ENCODE results near the gene EIPR1.

DNA sequence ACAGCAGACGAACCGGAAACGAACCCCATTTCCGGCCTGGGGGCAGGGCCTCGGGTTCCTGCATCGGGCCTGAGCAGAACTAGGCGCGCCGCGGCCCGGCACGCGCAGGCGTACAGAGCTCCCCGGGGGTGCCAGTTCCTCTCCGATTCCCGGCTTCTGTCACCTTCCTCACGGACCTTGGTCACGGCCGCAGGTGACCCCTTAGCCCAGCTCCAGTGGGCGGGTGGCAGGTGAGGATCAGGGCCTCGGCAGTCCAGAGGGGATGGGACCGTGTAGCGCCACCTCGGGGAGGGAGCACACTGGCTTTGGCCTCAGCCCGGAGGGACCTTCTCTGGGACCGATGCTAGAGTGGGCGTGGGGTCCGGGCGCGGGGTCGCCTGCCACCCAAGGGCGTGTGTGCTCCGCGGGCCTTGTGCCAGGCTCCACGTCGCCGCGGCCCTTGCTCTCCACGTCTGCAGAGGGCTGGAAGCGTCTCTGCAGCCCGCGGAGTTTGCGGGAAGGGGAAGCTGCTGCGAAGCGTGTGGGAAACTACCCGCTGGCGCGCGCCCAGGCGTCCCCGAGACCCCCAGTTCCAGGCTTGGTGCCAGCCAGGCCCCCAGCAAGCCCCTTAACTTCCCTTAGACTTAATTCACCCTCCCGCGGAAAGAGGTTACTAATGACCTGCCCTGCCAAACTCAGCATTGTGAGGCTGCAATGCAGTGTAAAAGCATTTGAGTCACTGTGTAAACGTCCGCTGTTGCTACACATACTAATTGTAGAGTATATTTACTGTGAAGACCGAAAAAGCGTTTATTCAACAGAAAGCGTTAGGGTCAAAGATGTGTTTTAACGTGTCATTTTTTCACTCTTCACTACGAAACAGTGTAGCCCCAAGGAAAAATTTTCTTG, 2.3 kb upstream of the EIPR1 start, which contains the start of gene TRAPPC12:
- TF ChIP-seq, protein P1, sequence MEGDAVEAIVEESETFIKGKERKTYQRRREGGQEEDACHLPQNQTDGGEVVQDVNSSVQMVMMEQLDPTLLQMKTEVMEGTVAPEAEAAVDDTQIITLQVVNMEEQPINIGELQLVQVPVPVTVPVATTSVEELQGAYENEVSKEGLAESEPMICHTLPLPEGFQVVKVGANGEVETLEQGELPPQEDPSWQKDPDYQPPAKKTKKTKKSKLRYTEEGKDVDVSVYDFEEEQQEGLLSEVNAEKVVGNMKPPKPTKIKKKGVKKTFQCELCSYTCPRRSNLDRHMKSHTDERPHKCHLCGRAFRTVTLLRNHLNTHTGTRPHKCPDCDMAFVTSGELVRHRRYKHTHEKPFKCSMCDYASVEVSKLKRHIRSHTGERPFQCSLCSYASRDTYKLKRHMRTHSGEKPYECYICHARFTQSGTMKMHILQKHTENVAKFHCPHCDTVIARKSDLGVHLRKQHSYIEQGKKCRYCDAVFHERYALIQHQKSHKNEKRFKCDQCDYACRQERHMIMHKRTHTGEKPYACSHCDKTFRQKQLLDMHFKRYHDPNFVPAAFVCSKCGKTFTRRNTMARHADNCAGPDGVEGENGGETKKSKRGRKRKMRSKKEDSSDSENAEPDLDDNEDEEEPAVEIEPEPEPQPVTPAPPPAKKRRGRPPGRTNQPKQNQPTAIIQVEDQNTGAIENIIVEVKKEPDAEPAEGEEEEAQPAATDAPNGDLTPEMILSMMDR (conservative IDR thresholded peaks at IDR 0.05): peak; percentile 57
- TF ChIP-seq ZFX (IDR thresholded peaks at IDR 0.05): peak; percentile 81
